ES-I3 (cell line): ENCODE measurements around the gene MDGA2.
"Not testable (repeated sequence)": the region's sequence is repeated elsewhere in the genome, so short reads cannot be mapped to it uniquely, and the experiment has no call there.

ENCODE experiments used
- H3K36me3 ChIP-seq: 2 replicates; pipeline ENCODE4 v1.6.1; 2013; ENCODE audit warnings: mild to moderate bottlenecking, low read length, control low read depth, moderate library complexity; ENCODE audit not compliant: insufficient read depth
- H3K4me1 ChIP-seq: 2 replicates; pipeline ENCODE4 v1.6.1; 2013; ENCODE audit warnings: mild to moderate bottlenecking, control low read depth, low read length; ENCODE audit not compliant: insufficient read depth
- H3K9ac ChIP-seq: 2 replicates; pipeline ENCODE4 v1.6.1; 2013; ENCODE audit warnings: low read depth, mild to moderate bottlenecking, low read length, moderate library complexity
- H3K9me3 ChIP-seq: 2 replicates; pipeline ENCODE4 v1.6.1; 2013; ENCODE audit warnings: mild to moderate bottlenecking, low read length, moderate library complexity; ENCODE audit not compliant: control insufficient read depth, insufficient read depth

Gene MDGA2

GRCh38 chr14:47246367-47246766 is 429.0 kb downstream of the MDGA2 start:
- H3K36me3 ChIP-seq: no peaks in the 10 kb centered on the region
- H3K4me1 ChIP-seq: no peaks in the 10 kb centered on the region
- no peaks in the 10 kb centered on the region for H3K9me3 ChIP-seq
- no peak overlapping the region for H3K9ac ChIP-seq

GRCh38 chr14:47242579-47242978 is 432.8 kb downstream of the MDGA2 start:
- not testable (repeated sequence) for H3K4me1 ChIP-seq, H3K36me3 ChIP-seq, H3K9me3 ChIP-seq, H3K9ac ChIP-seq

- peaks cover 5% of the 10 kb centered on the region; the same call in 1 of the 2 replicates for H3K4me1 ChIP-seq
- H3K9me3 ChIP-seq: no peaks in the 10 kb centered on the region
- no peak overlapping the region for H3K9ac ChIP-seq
- H3K36me3 ChIP-seq: no peaks in the 10 kb centered on the region
These were observed 434.5 kb downstream of the MDGA2 start for GRCh38 chr14:47240748-47241437.

GRCh38 chr14:47235619-47236018 is 439.8 kb downstream of the MDGA2 start:
- Histone ChIP-seq H3K4me1 (no peaks in the 10 kb centered on the region), H3K9me3 (no peaks in the 10 kb centered on the region), H3K36me3 (no peaks in the 10 kb centered on the region), H3K9ac (no peak overlapping the region)

GRCh38 chr14:47226877-47227520 is 448.4 kb downstream of the MDGA2 start:
- H3K9ac ChIP-seq: no peak overlapping the region
- peaks cover 5% of the 10 kb centered on the region; the same call in 1 of the 2 replicates for H3K9me3 ChIP-seq
- no peaks in the 10 kb centered on the region for H3K36me3 ChIP-seq
- no peaks in the 10 kb centered on the region for H3K4me1 ChIP-seq

- H3K9ac ChIP-seq: no peak overlapping the region
- peaks cover 5% of the 10 kb centered on the region; the same call in 1 of the 2 replicates for H3K9me3 ChIP-seq
- no peaks in the 10 kb centered on the region for H3K4me1 ChIP-seq
- no peaks in the 10 kb centered on the region for H3K36me3 ChIP-seq
These were observed 451.7 kb downstream of the MDGA2 start for GRCh38 chr14:47223656-47224055.

GRCh38 chr14:47220096-47220495 is 455.3 kb downstream of the MDGA2 start:
- Histone ChIP-seq H3K9me3 (peaks cover 5% of the 10 kb centered on the region; the same call in 1 of the 2 replicates), H3K4me1 (no peaks in the 10 kb centered on the region), H3K9ac (no peak overlapping the region), H3K36me3 (no peaks in the 10 kb centered on the region)

- no peaks in the 10 kb centered on the region for H3K9me3 ChIP-seq
- H3K36me3 ChIP-seq: no peaks in the 10 kb centered on the region
- H3K4me1 ChIP-seq: peaks cover 14% of the 10 kb centered on the region; the same call in 1 of the 2 replicates
- H3K9ac ChIP-seq: no peak overlapping the region
These were observed 464.1 kb downstream of the MDGA2 start for GRCh38 chr14:47211263-47211662.

GRCh38 chr14:47210099-47210498 is 465.3 kb downstream of the MDGA2 start:
- Histone ChIP-seq H3K9ac (no peak overlapping the region), H3K36me3 (no peaks in the 10 kb centered on the region), H3K9me3 (no peaks in the 10 kb centered on the region), H3K4me1 (peaks cover 14% of the 10 kb centered on the region; the same call in 1 of the 2 replicates)

- peaks cover 14% of the 10 kb centered on the region; the same call in 1 of the 2 replicates for H3K4me1 ChIP-seq
- H3K9me3 ChIP-seq: no peaks in the 10 kb centered on the region
- H3K9ac ChIP-seq: no peak overlapping the region
- no peaks in the 10 kb centered on the region for H3K36me3 ChIP-seq
These were observed 467.0 kb downstream of the MDGA2 start for GRCh38 chr14:47208434-47208833.

- no peak overlapping the region for H3K9ac ChIP-seq
- no peaks in the 10 kb centered on the region for H3K36me3 ChIP-seq
- no peaks in the 10 kb centered on the region for H3K9me3 ChIP-seq
- peaks cover 15% of the 10 kb centered on the region; the same call in 1 of the 2 replicates for H3K4me1 ChIP-seq
These were observed 467.8 kb downstream of the MDGA2 start for GRCh38 chr14:47207617-47208016.

- Histone ChIP-seq H3K36me3 (no peaks in the 10 kb centered on the region), H3K9ac (no peak overlapping the region), H3K4me1 (peaks cover 4% of the 10 kb centered on the region; the same call in 1 of the 2 replicates), H3K9me3 (no peaks in the 10 kb centered on the region)
These were observed 474.7 kb downstream of the MDGA2 start for GRCh38 chr14:47200740-47201139.

GRCh38 chr14:47195582-47195981 is 479.8 kb downstream of the MDGA2 start:
- no peaks in the 10 kb centered on the region for H3K36me3 ChIP-seq
- peaks cover 6% of the 10 kb centered on the region; the same call in 1 of the 2 replicates for H3K4me1 ChIP-seq
- no peaks in the 10 kb centered on the region for H3K9me3 ChIP-seq
- H3K9ac ChIP-seq: no peak overlapping the region

GRCh38 chr14:47194055-47194454 is 481.4 kb downstream of the MDGA2 start:
- Histone ChIP-seq H3K36me3 (no peaks in the 10 kb centered on the region), H3K9ac (no peak overlapping the region), H3K9me3 (no peaks in the 10 kb centered on the region), H3K4me1 (peaks cover 6% of the 10 kb centered on the region; the same call in 1 of the 2 replicates)

- H3K4me1 ChIP-seq, H3K36me3 ChIP-seq, H3K9me3 ChIP-seq, H3K9ac ChIP-seq: not testable (repeated sequence)
These were observed 483.2 kb downstream of the MDGA2 start for GRCh38 chr14:47192203-47192602.
